Naive thymus-derived CD4-positive, alpha-beta T cell (primary cell): ENCODE results near the gene AEBP1. TPM values are rescaled to one million over a fixed set of nuclear protein-coding genes. Genes with fewer than 3 reads are reported as not detected.

Source experiments
- ATAC-seq: fragments of 150-1000 bp; cut with Tn5 transposase; 2 replicates; pipeline ENCODE4 v1.10.0; 2021; ENCODE audit warnings: mild to moderate bottlenecking, moderate library complexity
- CTCF ChIA-PET: fragments of 350-600 bp; sonication (Branson Sonifier 250); formaldehyde crosslinking; loops from one replicate; lab custom pipeline; 2021; ENCODE audit warnings: antibody characterized with exemption; lab: Charles Lee
- POLR2A ChIA-PET: fragments of 350-600 bp; sonication (Branson Sonifier 250); formaldehyde crosslinking; loops from one replicate; lab custom pipeline; 2021; ENCODE audit warnings: antibody characterized with exemption, inconsistent platforms; lab: Charles Lee
- DNase-seq, 9 donors: peaks; one replicate each; pipeline versions ENCODE4 v3.0.0 to v3.0.0-alpha.2; 2020 to 2022; ENCODE audit warnings: mixed read lengths in 1 of 9
- H3K27ac ChIP-seq: one replicate; pipeline ENCODE4 v1.7.0; 2013; ENCODE audit warnings: mild to moderate bottlenecking, low read depth, low read length, moderate library complexity
- H3K27me3 ChIP-seq, 2 donors: one replicate each; pipeline ENCODE4 v1.7.0; 2013; ENCODE audit warnings: low read length in 2 of 2, mild to moderate bottlenecking in 2 of 2, moderate library complexity in 2 of 2; ENCODE audit not compliant: control insufficient read depth in 2 of 2, insufficient read depth in 2 of 2
- H3K36me3 ChIP-seq, 3 experiments: 1 replicate in 2 of 3; 2 replicates in 1 of 3; pipeline ENCODE4 v1.7.0; 2013; ENCODE audit warnings: low read length in 3 of 3, mild to moderate bottlenecking in 3 of 3, moderate library complexity in 1 of 3; ENCODE audit not compliant: insufficient read depth in 3 of 3, control insufficient read depth in 2 of 3
- H3K4me1 ChIP-seq, 2 donors: one replicate each; pipeline ENCODE4 v1.7.0; 2013; ENCODE audit warnings: low read length in 2 of 2, mild to moderate bottlenecking in 2 of 2, moderate library complexity in 1 of 2; ENCODE audit not compliant: control insufficient read depth in 2 of 2, insufficient read depth in 2 of 2
- H3K4me3 ChIP-seq: 2 replicates; pipeline ENCODE4 v1.7.0; 2013; ENCODE audit warnings: mild to moderate bottlenecking, low read length
- H3K9me3 ChIP-seq, 3 experiments: 1 replicate in 2 of 3; 2 replicates in 1 of 3; pipeline ENCODE4 v1.7.0; 2013; ENCODE audit warnings: low read length in 3 of 3; ENCODE audit not compliant: control insufficient read depth in 2 of 3
- H3K27ac Mint-ChIP-seq, 9 donors: one replicate each; pipeline ENCODE4 v1.8.0; 2020 to 2022; ENCODE audit warnings: mixed read lengths in 9 of 9, mild to moderate bottlenecking in 8 of 9, moderate library complexity in 5 of 9, inconsistent platforms in 2 of 9
- H3K27me3 Mint-ChIP-seq, 5 donors: one replicate each; pipeline ENCODE4 v1.8.0; 2021 to 2022; ENCODE audit warnings: mixed read lengths in 5 of 5, mild to moderate bottlenecking in 1 of 5
- H3K36me3 Mint-ChIP-seq, 5 donors: one replicate each; pipeline ENCODE4 v1.8.0; 2020 to 2022; ENCODE audit warnings: mixed read lengths in 5 of 5, mild to moderate bottlenecking in 3 of 5, inconsistent platforms in 1 of 5
- H3K4me1 Mint-ChIP-seq, 7 donors: one replicate each; pipeline ENCODE4 v1.8.0; 2020 to 2022; ENCODE audit warnings: mixed read lengths in 7 of 7, mild to moderate bottlenecking in 3 of 7, inconsistent platforms in 1 of 7
- H3K4me3 Mint-ChIP-seq, 10 donors: one replicate each; pipeline ENCODE4 v1.8.0; 2020 to 2022; ENCODE audit warnings: mild to moderate bottlenecking in 10 of 10, mixed read lengths in 10 of 10, moderate library complexity in 6 of 10, inconsistent platforms in 2 of 10
- H3K9me3 Mint-ChIP-seq, 11 donors: one replicate each; pipeline ENCODE4 v1.8.0; 2020 to 2022; ENCODE audit warnings: mixed read lengths in 11 of 11, mild to moderate bottlenecking in 4 of 11, inconsistent platforms in 1 of 11, moderate library complexity in 1 of 11
- intact Hi-C, 2 donors: fragments of 100-400 bp; cut with micrococcal nuclease; formaldehyde crosslinking; loops; one replicate each; pipeline ENCODE4 v1.15.1; 2023
- polyA plus RNA-seq, 2 donors: library from polyadenylated mRNA; unstranded; fragments of 300-500 nt; fragmentation: Illumina TruSeq; gene quantifications; one replicate each; pipeline ENCODE4 v1.2.3, GENCODE V29; 2021
- total RNA-seq, 6 experiments: library from RNA in 5 of 6; stranded (reverse) in 5 of 6; gene quantifications; 1 replicate in 5 of 6; 2 replicates in 1 of 6; pipeline ENCODE4 v1.2.3 and lab custom pipeline; 2021 to 2026

AEBP1 gene
- total and polyA plus RNA-seq, 7 experiments from 2014 or later: 3.0 to 33.1 (median 13.5) TPM

GRCh38 chr7:44144968-44145478, 40.9 kb downstream of the AEBP1 start:
- no peaks in the 10 kb centered on the region for H3K36me3 ChIP-seq
- Mint-ChIP-seq H3K4me3 (peak overlapping the region; percentile 68 to 89 (median 83)), H3K36me3 (no peaks in the 10 kb centered on the region), H3K4me1 (peaks cover 0 to 11% (median 7%) of the 10 kb centered on the region in 7 donors), H3K9me3 (no peaks in the 10 kb centered on the region), H3K27ac (peak overlapping the region; percentile 43 to 92 (median 84)), H3K27me3 (peaks cover 0 to 9% (median 0%) of the 10 kb centered on the region in 5 donors)
- no peaks in the 10 kb centered on the region for H3K27me3 ChIP-seq
- H3K4me1 ChIP-seq: no peaks in the 10 kb centered on the region
- H3K4me3 ChIP-seq: peak overlapping the region; percentile 59
- H3K9me3 ChIP-seq: no peaks in the 10 kb centered on the region
- POLR2A ChIA-PET: interaction anchor here (0.6 kb wide), 1 partner anchor 884 kb away, joined by 3 read pairs; no protein-coding TSS in a partner anchor
- H3K27ac ChIP-seq: peak overlapping the region; percentile 47
- no peak for DNase-seq
- CTCF ChIA-PET: no interaction called here
- no peak for ATAC-seq
- intact Hi-C loops: loop anchor here in 1 of 2 donors (5.0 kb wide), 1 partner anchor 832 kb away; the partner anchor contains the start of gene MYO1G

- ATAC-seq (peak; percentile 78), DNase-seq (peak; percentile 34 to 79 (median 71))
- Mint-ChIP-seq H3K27ac (peak overlapping the region; percentile 43 to 92 (median 84)), H3K9me3 (no peaks in the 10 kb centered on the region), H3K27me3 (peaks cover 0 to 9% (median 0%) of the 10 kb centered on the region in 5 donors), H3K4me3 (peak overlapping the region; percentile 68 to 89 (median 83)), H3K4me1 (peaks cover 0 to 11% (median 7%) of the 10 kb centered on the region in 7 donors), H3K36me3 (no peaks in the 10 kb centered on the region)
- peak overlapping the region; percentile 52 for H3K27ac ChIP-seq
- H3K27me3 ChIP-seq: no peaks in the 10 kb centered on the region
- intact Hi-C loops: loop anchor here in 1 of 2 donors (5.0 kb wide), 1 partner anchor 832 kb away; the partner anchor contains the start of gene MYO1G
- ChIA-PET POLR2A (interaction anchor here (0.6 kb wide), 1 partner anchor 883 kb away, joined by 3 read pairs; no protein-coding TSS in a partner anchor), CTCF (no interaction called here)
- peak overlapping the region; percentile 59 for H3K4me3 ChIP-seq
- H3K4me1 ChIP-seq: no peaks in the 10 kb centered on the region
- H3K9me3 ChIP-seq: no peaks in the 10 kb centered on the region
- no peaks in the 10 kb centered on the region for H3K36me3 ChIP-seq
These were observed 41.4 kb downstream of the AEBP1 start for GRCh38 chr7:44145479-44145968.

- Mint-ChIP-seq H3K4me3 (peak overlapping the region; percentile 68 to 89 (median 83)), H3K27me3 (peaks cover 0 to 9% (median 0%) of the 10 kb centered on the region in 5 donors), H3K36me3 (no peaks in the 10 kb centered on the region), H3K27ac (peak overlapping the region in 8 of 9 donors; percentile 46 to 91 (median 78)), H3K4me1 (peaks cover 0 to 11% (median 7%) of the 10 kb centered on the region in 7 donors), H3K9me3 (no peaks in the 10 kb centered on the region)
- ChIA-PET POLR2A (interaction anchor here (0.6 to 1.1 kb wide), 2 partner anchors 277 to 561 kb away, joined by 3 read pairs; partner anchors contain the start of gene MRPS24), CTCF (no interaction called here)
- intact Hi-C loops: loop anchor here (1.0 to 5.0 kb wide), 6 partner anchors 23 to 831 kb away; partner anchors contain the start of genes POLD2 (in 2 of the 2), POLM (in 2 of the 2), YKT6 (in 2 of the 2) and MYO1G (in 1 of the 2)
- peak; percentile 21 to 81 (median 51) for DNase-seq
- no peaks in the 10 kb centered on the region for H3K9me3 ChIP-seq
- H3K4me1 ChIP-seq: no peaks in the 10 kb centered on the region
- H3K4me3 ChIP-seq: peak overlapping the region; percentile 59
- H3K27ac ChIP-seq: peak overlapping the region; percentile 52
- no peaks in the 10 kb centered on the region for H3K27me3 ChIP-seq
- no peaks in the 10 kb centered on the region for H3K36me3 ChIP-seq
- peak; percentile 80 for ATAC-seq
These were observed 42.1 kb downstream of the AEBP1 start for GRCh38 chr7:44145969-44146911.

- no peaks in the 10 kb centered on the region for H3K36me3 Mint-ChIP-seq
- H3K4me1 Mint-ChIP-seq: peaks cover 0 to 11% (median 7%) of the 10 kb centered on the region in 7 donors
- Histone ChIP-seq H3K27me3 (no peaks in the 10 kb centered on the region), H3K36me3 (no peaks in the 10 kb centered on the region), H3K4me3 (no peak overlapping the region), H3K9me3 (no peaks in the 10 kb centered on the region), H3K4me1 (no peaks in the 10 kb centered on the region), H3K27ac (no peak overlapping the region)
- ChIA-PET CTCF (interaction anchor here (0.8 to 1.2 kb wide), 2 partner anchors 97 to 478 kb away, joined by 4 to 5 read pairs; no protein-coding TSS in a partner anchor), POLR2A (interaction anchor here (0.6 to 1.1 kb wide), 2 partner anchors 278 to 562 kb away, joined by 3 read pairs; partner anchors contain the start of gene MRPS24)
- DNase-seq: peak in 1 of 9 donors; percentile 4
- ATAC-seq: no peak
- H3K27ac Mint-ChIP-seq: peak overlapping the region in 3 of 9 donors; percentile 38 to 67 (median 42)
- H3K27me3 Mint-ChIP-seq: peaks cover 0 to 9% (median 0%) of the 10 kb centered on the region in 5 donors
- H3K9me3 Mint-ChIP-seq: no peaks in the 10 kb centered on the region
- intact Hi-C loops: loop anchor here (2.0 to 5.0 kb wide), 3 partner anchors 53 to 830 kb away; partner anchors contain the start of genes MYO1G (in 1 of the 2), POLM (in 1 of the 2) and YKT6 (in 1 of the 2)
- H3K4me3 Mint-ChIP-seq: peak overlapping the region in 7 of 10 donors; percentile 40 to 84 (median 69)
These were observed 43.2 kb downstream of the AEBP1 start for GRCh38 chr7:44147026-44147991.

- Histone ChIP-seq H3K27ac (no peak overlapping the region), H3K4me3 (no peak overlapping the region), H3K4me1 (no peaks in the 10 kb centered on the region), H3K9me3 (no peaks in the 10 kb centered on the region), H3K27me3 (no peaks in the 10 kb centered on the region), H3K36me3 (no peaks in the 10 kb centered on the region)
- POLR2A ChIA-PET: no interaction called here
- Mint-ChIP-seq H3K9me3 (no peaks in the 10 kb centered on the region), H3K27me3 (peaks cover 0 to 9% (median 0%) of the 10 kb centered on the region in 5 donors), H3K4me1 (peaks cover 0 to 11% (median 7%) of the 10 kb centered on the region in 7 donors), H3K36me3 (no peaks in the 10 kb centered on the region), H3K27ac (peak overlapping the region in 1 of 9 donors; percentile 67), H3K4me3 (no peak overlapping the region)
- CTCF ChIA-PET: interaction anchor here (1.2 kb wide), 1 partner anchor 98 kb away, joined by 4 read pairs; no protein-coding TSS in a partner anchor
- ATAC-seq (no peak), DNase-seq (no peak)
- intact Hi-C loops: loop anchor here in 1 of 2 donors (5.0 kb wide), 1 partner anchor 829 kb away; the partner anchor contains the start of gene MYO1G
These were observed 44.0 kb downstream of the AEBP1 start for GRCh38 chr7:44148166-44148565.
